ENCODE results near the gene ZBP1. TPM values are rescaled to one million over a fixed set of nuclear protein-coding genes. Genes with fewer than 3 reads are reported as not detected.

The ZBP1 gene
- total RNA-seq, 6 donors from 2014 or later = 3.2 to 9.4 (median 4.8) TPM

GRCh38 chr20:57586943-57587277 is 33.3 kb downstream of the ZBP1 start:
- H3K36me3 ChIP-seq = no peaks in the 10 kb centered on the region
- no peak overlapping the region for H3K27ac ChIP-seq
- H3K9me3 ChIP-seq = peaks cover 0 to 7% (median 0%) of the 10 kb centered on the region in 4 donors
- H3K27me3 ChIP-seq = no peaks in the 10 kb centered on the region
- peaks cover 8 to 14% (median 13%) of the 10 kb centered on the region in 4 donors for H3K4me1 ChIP-seq
- DNase-seq = no peak
- no peak overlapping the region for H3K4me3 ChIP-seq
- TF ChIP-seq CTCF (IDR thresholded peaks at IDR 0.05) (no peak), EP300 (IDR thresholded peaks at IDR 0.05) (no peak), POLR2AphosphoS5 (IDR thresholded peaks at IDR 0.05) (no peak), POLR2A (IDR thresholded peaks at IDR 0.05) (no peak)
- 90 to 92% methylated on average over 10 of the region's 10 CpGs for WGBS, 2 donors
- no peak for ATAC-seq (ENCODE audit: low FRiP score in 2 of 2)

GRCh38 chr20:57586370-57586793 is 33.8 kb downstream of the ZBP1 start:
- 46 to 87% methylated on average over 4 to 8 of the region's 8 CpGs for WGBS, 2 donors
- Histone ChIP-seq H3K27ac (no peak overlapping the region), H3K4me1 (peaks cover 11 to 19% (median 17%) of the 10 kb centered on the region in 4 donors)

GRCh38 chr20:57585466-57586213 is 34.6 kb downstream of the ZBP1 start:
- Histone ChIP-seq H3K27ac (no peak overlapping the region), H3K4me3 (no peak overlapping the region), H3K9me3 (peaks cover 0 to 7% (median 0%) of the 10 kb centered on the region in 4 donors), H3K4me1 (peaks cover 16 to 23% (median 21%) of the 10 kb centered on the region in 4 donors), H3K27me3 (peaks cover 0 to 2% (median 0%) of the 10 kb centered on the region in 4 donors), H3K36me3 (no peaks in the 10 kb centered on the region)
- ATAC-seq (ENCODE audit: low FRiP score in 2 of 2) (no peak), DNase-seq (no peak)
- 78 to 80% methylated on average over 17 of the region's 17 CpGs for WGBS, 2 donors
- TF ChIP-seq POLR2A (IDR thresholded peaks at IDR 0.05) (no peak), POLR2AphosphoS5 (IDR thresholded peaks at IDR 0.05) (no peak), EP300 (IDR thresholded peaks at IDR 0.05) (no peak), CTCF (IDR thresholded peaks at IDR 0.05) (no peak)

More at GRCh38 chr20:57586370-57586793, 33.8 kb downstream of the ZBP1 start:
- Histone ChIP-seq H3K27me3 (no peaks in the 10 kb centered on the region), H3K9me3 (peaks cover 0 to 7% (median 0%) of the 10 kb centered on the region in 4 donors), H3K36me3 (no peaks in the 10 kb centered on the region), H3K4me3 (no peak overlapping the region)
- ATAC-seq (ENCODE audit: low FRiP score in 2 of 2) (no peak), DNase-seq (no peak)
- no peak for TF ChIP-seq EP300 (IDR thresholded peaks at IDR 0.05)
- no peak for TF ChIP-seq POLR2A (IDR thresholded peaks at IDR 0.05)
- no peak for TF ChIP-seq CTCF (IDR thresholded peaks at IDR 0.05)
- TF ChIP-seq POLR2AphosphoS5 (IDR thresholded peaks at IDR 0.05) = no peak

GRCh38 chr20:57584768-57585461 is 35.3 kb downstream of the ZBP1 start:
- DNase-seq = no peak
- Histone ChIP-seq H3K4me3 (no peak overlapping the region), H3K4me1 (peaks cover 19 to 26% (median 22%) of the 10 kb centered on the region in 4 donors), H3K36me3 (no peaks in the 10 kb centered on the region), H3K9me3 (peaks cover 0 to 7% (median 0%) of the 10 kb centered on the region in 4 donors), H3K27ac (no peak overlapping the region), H3K27me3 (peaks cover 0 to 2% (median under 1%) of the 10 kb centered on the region in 4 donors)
- 78 to 80% methylated on average over 8 of the region's 8 CpGs for WGBS, 2 donors
- TF ChIP-seq POLR2A (IDR thresholded peaks at IDR 0.05) (no peak), CTCF (IDR thresholded peaks at IDR 0.05) (no peak), EP300 (IDR thresholded peaks at IDR 0.05) (no peak), POLR2AphosphoS5 (IDR thresholded peaks at IDR 0.05) (no peak)
- ATAC-seq (ENCODE audit: low FRiP score in 2 of 2) = no peak

Measured in upper lobe of left lung (tissue), 6 donors.